ENCODE data around the gene PTPRD.

- TF ChIP-seq CTCF (IDR thresholded peaks at IDR 0.05), result no peak
- no peak for TF ChIP-seq POLR2A (IDR thresholded peaks at IDR 0.05)
- TF ChIP-seq EP300 (IDR thresholded peaks at IDR 0.05), result no peak
Observed at GRCh38 chr9:10479172-10479571, 133.6 kb downstream of the PTPRD start.

Data from ovary (tissue), 3 donors.